GM18511 (cell line): ENCODE results near the gene TRAF2.

ENCODE experiments used
- ATAC-seq: cut with Tn5 transposase; IDR thresholded peaks from one replicate; pipeline ENCODE4 v1.9.1; 2021; ENCODE audit warnings: mild to moderate bottlenecking, moderate library complexity; ENCODE audit not compliant: unreplicated experiment

TRAF2 gene

DNA sequence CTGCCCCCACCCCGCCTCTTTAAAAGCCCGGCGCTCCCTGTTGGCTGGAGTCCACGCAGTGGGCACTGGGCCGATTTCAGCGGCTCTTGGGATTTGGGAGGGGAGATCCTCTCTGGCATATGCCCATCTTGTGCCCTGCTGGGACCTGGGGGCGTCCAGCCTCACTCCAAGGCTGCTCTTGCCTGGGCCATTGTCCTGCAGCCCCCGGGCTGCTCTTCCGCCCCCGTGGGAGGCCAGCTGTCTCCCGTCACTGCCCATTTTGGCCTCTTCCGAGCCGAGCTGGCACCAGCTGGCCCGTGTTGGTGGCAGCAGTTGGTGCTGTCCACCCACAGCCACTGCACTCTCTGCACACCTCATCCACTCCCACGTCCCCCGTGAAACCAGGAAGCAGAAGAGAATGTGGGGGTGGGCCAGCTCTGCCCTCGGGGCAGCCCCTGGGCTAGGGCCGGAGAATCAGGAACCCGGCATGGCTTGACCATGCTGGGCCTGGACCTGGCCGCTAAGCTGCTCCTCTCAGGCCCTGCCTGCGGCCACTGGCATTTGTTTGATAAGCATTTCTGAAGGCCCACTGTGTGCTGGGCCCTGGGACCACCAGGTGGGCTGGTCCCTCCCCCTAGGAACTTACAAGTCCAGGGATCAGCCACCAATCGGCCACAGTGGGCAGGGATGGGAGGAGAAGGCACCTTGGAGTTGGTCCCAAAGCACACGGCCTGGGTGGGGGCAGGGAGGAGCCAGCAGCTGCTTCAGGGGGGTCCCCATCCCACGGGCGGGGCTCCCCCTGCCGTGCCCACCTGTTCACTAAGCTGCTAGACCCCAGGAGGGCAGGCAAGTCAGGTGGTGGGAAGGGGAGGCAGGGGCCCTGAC lies 60.9 kb downstream of the TRAF2 start:
- ATAC-seq: no peak

DNA sequence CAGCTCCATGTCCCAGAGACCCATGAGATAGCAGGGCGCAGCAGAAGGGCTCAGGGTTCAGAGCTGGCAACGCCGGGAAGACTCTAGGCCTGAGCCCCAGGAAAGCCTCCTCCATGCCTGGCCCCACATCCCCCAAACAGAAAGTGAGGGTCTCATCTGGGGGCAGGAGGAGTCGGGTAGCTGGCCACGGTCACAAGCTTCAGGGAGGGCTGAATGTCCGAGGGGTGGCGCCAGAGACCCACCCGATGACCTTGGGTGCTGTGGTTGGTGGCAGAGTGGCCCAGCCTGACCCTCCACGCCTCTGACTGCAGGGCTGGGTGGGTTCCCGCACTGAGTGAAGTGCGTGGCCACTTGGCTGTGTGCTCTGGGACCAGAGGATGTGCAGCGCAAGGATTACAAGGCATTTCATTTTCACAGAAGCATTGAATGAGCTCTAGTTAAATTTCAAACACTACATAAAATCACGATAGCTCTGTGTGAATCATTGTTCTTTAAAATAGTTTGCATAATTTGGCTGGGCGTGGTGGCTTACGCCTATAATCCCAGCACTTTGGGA lies 61.7 kb downstream of the TRAF2 start:
- ATAC-seq: no peak

DNA sequence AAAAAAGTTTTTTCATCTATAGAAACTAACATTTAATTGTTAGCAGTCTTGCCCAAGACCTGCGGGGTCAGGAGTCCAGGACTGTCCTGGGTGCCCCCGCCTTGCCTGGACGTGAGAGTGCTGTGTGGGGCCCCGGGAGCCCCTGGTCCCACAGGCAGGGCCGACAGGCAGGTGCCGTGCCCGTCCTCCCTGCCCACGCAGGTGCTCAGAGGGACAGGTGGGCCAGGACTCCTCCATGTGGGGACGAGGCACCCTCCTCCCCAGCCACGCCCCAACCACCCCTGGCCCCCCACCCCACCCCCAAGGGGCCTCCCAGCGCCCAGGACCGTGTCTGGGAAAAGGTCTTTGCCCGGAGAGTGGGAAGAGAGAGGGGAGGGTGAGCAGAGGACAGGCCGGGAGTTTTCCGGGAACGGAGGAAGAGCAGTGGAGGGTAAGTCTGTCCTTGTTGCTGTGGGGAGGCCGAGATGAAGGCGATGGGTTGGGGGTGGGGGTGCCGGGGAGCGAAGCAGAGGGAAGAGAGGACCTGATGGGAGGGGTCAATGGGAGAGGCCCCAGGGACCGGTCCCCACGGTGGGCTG lies 63.0 kb downstream of the TRAF2 start:
- ATAC-seq: peak; percentile 10

DNA sequence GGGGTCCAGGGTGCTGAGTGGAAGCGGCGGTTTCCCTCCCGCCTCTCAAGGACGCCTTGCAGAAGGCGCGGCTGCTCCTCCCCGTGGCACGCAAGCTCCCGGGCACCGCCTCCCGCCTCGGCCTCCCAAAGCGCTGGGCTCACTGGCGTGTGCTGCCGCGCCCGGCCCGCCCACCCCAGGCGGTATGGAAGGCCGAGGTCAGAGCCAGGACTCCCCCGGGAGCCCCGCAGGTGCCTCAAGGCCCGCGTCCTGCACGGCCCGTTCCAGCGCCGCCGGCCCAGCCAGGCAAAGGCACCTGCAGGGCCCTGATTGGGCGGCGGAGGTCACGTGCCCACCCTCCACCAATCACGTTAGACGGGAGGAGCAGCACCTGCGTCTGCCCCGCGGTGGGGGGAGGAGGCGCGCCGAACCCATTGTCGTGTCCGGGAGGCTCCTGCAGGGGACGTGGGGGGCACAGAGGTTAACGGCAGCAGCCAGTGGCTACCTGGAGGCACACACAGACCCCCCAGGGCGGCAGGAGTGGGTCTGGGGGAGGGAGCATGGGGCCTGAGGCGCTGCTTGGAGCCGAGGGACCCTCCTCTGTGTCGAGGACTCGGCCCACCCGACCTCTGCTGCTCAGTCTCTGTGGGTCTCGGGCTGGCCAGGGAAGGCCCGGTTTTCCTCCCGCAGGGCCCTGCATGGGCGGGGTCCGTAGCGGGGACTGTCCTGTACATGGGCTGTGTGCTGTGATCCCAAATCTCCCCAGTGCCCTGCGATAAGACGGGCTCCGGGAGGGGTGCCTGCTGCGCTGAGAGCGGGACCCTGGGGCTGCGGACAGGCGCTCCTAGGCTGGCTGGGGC lies 63.7 kb downstream of the TRAF2 start:
- peak; percentile 87 for ATAC-seq

DNA sequence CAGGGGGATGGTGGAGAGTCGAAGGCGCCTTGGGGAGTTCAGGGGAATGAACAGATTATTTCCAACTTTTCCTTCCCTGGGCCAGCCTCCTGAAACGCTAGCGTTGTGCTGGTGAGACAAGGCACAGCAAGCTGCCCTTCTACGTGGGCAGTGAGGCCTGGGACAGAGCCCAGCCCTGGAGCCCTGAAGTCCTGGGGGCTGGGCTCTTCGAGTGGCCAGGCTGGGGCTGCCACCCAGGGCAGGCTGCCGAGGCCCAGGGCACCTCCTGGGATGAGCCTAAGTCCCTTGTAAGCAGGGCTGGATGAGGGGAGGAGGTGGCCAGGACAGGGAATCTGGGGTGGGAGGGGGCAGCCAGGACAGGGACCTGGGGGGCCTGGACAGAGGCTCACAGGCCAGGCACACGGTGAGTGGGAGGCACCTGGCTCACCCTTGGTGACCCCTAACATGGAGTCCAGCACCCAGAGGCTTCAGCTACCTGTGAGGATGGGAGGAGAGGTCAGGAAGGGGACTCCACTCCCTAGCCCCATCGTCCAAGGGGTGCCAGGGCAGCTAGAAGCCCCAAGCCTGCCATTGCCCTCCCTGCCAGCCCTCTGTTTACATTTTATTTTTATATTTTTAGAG lies 64.5 kb downstream of the TRAF2 start:
- no peak for ATAC-seq

DNA sequence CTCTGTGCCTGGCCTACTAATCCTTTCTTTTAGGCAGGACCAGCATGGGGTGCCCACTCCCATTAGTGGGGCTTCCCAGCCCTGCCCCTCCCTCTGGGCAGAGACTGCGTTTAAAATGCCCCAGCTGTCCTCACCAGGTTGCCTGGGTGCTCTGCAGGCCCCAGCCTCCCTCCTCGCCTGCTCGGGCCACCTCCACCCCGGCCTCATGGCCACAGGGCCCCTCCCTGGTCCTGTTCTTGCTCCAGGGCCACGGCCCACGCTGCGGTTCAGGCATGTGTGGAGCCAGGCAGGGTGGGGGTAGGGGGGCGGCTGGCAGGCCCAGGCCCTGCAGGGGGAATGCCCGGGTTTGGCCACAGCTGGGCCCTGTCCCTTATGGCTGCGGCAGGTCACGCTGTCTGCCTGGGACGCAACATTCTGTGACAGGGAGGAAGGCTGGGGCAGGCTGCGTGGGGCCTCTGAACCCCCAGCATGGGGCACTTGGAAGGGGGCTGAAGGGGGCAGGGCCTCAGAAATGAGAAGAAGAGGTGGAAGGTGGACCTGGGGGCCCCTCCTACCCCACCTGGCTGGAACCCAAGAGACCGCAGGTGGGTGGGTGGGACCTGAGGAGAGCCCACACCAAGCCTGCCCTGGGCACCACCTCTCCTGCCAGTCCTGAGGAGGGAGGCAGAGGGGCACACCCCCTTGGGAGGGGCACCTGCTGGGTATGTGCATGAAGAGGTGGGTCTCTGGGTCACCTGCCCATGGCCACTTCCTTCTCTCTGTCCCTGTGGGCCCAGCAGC lies 65.4 kb downstream of the TRAF2 start, which contains the start of gene LCN12:
TSS of gene LCN12 (plus strand) at position 733 of the 780 bp plus-strand sequence. CDS start 55 bp downstream, outside the sequence.
- ATAC-seq: no peak

DNA sequence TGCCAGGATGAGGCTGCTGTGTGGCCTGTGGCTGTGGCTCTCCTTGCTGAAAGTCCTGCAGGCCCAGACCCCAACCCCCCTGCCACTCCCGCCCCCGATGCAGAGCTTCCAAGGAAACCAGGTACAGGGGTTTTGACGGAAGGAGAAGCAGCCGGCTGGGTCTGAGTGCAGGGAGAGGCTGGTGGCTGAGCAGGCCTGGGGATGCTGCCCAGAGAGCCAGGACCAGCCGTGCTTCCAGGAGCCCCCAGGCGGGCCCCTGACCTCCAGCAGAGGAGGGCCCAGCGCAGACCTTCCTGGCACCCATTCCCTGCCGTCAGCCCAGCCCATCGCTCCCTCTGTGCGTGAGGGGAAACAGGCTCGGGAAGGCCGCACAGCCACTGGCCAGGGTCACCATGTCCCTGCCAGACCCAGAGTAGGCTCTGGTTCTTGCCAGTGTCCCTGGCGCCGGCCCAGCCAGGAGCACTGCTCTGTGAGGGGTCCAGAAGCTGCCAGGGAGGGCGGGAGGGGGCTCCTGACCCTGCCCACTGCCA lies 66.1 kb downstream of the TRAF2 start:
- ATAC-seq: no peak

DNA sequence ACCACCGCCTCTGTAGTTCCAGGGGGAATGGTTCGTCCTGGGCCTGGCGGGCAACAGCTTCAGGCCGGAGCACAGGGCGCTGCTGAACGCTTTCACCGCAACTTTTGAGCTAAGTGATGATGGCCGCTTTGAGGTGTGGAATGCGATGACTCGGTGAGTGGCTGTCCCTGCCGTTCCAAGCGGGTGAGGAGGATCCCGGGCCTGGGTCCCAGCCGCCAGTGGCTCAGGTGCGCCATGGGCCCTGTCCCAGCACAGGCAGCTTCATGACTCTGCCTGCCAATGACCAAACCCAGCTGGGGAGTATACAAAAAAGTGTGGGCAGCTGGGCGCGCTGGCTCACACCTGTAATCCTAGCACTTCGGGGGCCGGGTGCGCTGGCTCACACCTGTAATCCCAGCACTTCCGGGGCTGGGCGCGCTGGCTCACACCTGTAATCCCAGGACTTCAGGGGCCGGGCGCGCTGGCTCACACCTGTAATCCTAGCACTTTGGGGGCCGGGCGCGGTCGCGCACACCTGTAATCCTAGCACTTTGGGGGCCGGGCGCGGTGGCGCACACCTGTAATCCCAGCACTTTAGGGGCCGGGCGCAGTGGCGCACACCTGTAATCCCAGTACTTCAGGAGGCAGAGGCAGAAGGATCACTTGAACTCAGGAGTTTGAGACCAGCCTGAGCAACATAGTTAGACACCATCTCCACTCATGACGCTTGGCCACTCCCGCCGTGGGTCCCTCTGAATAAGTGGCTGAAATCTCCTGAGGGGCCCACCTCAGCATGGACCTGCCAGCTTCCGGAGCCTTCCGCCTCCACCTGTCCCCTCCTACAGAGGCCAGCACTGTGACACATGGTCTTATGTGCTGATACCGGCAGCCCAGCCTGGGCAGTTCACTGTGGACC lies 66.8 kb downstream of the TRAF2 start:
- no peak for ATAC-seq

DNA sequence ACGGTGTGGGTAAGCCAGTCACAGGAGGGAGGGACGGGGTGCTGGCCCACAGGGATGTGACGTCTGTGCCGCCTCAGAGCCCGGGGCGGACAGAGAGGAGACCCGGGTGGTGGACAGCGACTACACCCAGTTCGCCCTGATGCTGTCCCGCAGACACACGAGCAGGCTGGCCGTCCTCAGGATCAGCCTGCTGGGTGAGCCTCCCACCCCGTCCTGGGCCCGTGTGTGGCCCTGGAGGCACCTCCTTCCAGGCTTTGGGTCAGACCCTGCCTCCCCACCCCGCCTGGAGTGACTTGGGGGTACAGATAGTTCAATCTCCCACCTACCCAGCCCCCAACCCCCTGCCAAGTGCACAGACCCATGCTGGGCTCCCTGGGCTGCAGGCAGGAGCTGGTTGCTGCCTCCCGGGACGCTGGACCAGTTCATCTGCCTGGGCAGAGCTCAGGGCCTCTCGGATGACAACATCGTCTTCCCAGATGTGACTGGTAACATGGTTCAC lies 67.5 kb downstream of the TRAF2 start:
- no peak for ATAC-seq

DNA sequence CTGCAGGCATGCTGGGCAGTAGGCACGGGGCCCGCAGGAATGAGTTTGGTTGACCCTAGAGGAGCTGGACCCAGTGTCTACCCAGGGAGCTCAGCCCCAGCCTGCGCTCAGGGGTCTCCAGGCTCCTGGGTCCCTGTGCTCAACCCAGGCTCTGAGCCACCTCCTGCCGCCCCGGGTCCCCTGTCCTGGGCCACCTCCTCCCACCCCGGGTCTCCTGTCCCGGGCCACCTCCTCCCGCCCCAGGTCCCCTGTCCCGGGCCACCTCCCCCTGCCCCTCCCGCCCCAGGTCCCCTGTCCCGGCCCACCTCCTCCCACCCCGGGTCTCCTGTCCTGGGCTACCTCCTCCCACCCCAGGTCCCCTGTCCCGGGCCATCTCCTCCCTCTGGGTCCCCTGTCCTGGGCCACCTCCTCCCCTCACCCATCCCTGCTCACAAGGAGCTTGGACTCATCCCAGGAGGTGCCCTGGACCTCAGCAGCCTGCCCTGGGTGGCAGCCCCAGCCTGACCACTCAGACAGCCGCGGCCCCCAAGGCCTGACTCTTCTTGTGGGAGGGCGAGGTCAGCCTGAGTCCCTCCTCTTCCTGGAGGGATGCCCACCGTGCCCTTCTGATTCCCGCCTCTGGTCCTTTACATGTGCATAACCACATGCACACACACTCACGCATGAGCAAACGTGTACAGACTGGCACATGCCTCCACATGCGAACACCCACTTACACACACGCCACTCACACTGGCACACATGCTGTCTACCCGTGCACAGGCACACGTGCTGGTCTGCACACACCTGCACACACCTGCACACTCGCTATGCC lies 68.2 kb downstream of the TRAF2 start:
- ATAC-seq: no peak

DNA sequence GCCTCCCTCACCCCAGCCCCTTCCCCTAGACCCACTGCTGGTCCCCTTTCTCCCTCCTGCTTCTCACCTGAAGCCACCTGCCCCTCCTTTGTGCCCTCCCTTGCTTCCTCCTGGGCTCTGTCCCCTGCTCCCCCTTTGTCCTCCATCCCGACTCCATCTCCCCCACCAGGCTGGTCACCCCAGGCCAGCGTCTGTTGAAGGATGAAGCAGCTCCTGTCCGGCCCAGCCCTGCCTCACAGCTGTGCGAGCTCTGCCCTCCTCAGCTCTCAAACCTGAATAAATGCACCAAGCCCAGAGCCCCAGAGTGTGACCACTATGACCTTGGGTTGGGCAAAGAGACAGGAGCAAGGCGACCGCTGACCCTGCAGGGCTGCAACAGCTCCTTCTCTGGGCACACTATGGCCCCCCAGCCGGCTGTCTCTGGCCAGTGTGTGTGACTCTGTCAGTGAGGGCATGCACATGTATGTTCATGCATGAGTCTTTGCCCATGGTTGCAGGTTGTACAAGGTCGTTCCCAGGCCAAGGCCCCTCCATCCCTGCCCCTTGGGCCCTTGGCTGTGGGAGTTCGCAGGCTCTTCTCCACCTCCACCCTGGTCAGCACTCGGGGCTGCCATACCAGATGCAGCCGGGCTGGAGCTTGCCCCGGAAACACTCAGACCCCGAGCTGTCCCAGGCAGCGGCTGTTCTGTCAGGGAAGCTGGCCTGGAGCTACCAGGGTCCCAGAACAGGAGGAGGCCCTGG lies 69.1 kb downstream of the TRAF2 start:
- no peak for ATAC-seq

DNA sequence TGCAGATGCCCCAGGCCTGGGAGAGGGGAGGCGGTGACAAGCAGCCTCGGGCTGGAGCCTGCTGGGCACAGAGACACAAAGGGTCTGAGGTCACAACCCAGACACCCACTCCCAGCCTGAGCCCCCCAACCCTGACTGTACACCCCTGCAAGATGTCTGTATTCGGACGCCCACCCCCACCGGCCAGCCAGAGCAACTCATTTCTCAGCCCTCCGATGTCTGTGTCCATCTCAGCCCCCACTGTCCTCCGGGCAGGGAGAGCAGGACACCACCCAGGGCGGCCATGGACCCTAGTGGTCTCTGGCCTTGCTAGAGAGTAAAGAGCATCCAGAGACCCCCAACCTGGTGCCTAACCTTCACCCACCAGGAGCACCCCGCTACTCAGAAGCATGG lies 69.6 kb downstream of the TRAF2 start:
- ATAC-seq: no peak

DNA sequence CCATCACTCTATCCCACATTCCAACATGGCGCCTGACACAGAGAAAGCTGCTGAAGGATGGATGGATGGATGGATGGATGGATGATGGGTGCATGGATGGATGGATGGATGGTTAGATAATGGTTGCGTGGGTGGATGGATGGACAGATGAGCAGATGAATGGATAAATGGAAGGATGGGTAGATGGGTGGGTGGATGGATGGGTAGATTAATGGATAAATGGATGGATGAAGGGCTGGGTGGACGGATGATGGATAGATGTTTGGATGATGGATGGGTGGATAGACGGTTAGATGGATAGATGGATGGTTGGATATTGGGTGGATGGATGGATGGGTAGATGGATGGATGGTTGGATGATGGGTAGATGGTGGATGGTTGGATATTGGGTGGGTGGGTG lies 70.3 kb downstream of the TRAF2 start:
- ATAC-seq: no peak

DNA sequence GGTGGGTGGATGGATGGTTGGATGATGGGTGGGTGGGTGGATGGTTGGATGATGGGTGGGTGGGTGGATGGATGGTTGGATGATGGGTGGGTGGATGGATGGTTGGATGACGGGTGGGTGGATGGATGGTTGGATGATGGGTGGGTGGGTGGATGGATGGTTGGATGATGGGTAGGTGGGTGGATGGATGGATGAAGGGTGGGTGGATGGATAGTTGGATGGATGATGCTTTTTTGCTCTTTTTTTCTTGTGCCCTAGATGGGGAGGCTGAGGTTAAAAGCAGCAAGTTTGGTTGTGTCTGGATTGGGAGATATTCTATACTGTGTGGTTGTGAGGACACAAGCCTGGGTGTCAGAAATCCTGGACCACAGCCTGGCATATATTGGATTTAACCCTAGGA lies 71.1 kb downstream of the TRAF2 start:
- no peak for ATAC-seq

DNA sequence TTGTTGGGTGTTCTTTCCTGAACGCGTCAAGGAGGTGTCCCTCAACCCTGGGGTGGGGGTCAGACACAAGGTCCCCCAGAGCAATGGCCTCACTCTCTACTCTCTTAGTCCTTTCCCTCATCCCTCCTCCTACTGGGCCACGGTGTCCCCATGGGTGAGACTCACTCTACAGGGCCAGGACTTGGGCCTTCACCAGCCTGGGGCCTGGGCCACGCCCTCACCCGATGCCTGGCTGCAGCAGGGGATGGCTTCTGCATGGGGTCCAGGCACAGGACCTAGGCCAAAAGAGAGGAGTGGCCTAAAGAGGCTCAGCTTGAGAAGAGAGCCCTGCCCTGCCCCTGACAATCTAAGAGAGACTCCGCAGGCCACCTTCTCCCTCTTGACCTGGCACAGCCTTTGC lies 71.6 kb downstream of the TRAF2 start:
- ATAC-seq: no peak

DNA sequence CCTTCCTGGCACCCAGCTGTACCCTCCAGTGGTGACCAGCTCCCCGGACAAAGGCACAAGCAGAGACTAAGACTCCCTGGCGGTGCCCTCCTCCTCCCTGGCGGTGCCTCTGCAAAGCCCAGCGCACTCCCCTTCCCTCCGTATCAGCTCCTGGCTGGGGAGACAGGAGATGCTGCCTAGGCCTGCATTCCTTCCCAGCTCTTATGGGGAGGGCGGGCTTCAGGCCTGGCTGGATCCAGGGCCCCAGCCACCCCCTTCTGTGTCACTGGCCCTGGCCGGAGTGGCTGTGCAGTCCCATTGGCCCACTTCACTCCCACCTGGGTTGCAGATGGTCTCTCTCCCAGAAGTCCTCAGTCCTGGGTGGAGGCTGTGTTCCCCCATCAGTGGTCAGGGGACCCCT lies 72.2 kb downstream of the TRAF2 start:
- no peak for ATAC-seq
